ENCODE data around the gene TTC13.

The TTC13 gene

GRCh38 chr1:230860617-230861384, 117.9 kb downstream of the TTC13 start:
- H3K9ac ChIP-seq (ENCODE audit: low read length), result no peak overlapping the region
- peak overlapping the region; percentile 23 for H3K27ac ChIP-seq (ENCODE audit: low read depth, low read length)
- no peaks in the 10 kb centered on the region for H3K27me3 ChIP-seq (ENCODE audit: control insufficient read depth, insufficient read depth, low read length)
- H3K36me3 ChIP-seq (ENCODE audit: control insufficient read depth, insufficient read depth, low read length), result no peaks in the 10 kb centered on the region
- H3K4me1 ChIP-seq (ENCODE audit: control insufficient read depth, insufficient read depth, low read length), result peaks cover 32% of the 10 kb centered on the region
- no peak overlapping the region for H3K4me3 ChIP-seq (ENCODE audit: low read length)

GRCh38 chr1:230858918-230859729, 119.5 kb downstream of the TTC13 start:
- Histone ChIP-seq H3K4me3 (ENCODE audit: low read length) (no peak overlapping the region), H3K4me1 (ENCODE audit: control insufficient read depth, insufficient read depth, low read length) (peaks cover 20% of the 10 kb centered on the region), H3K9ac (ENCODE audit: low read length) (no peak overlapping the region), H3K27ac (ENCODE audit: low read depth, low read length) (no peak overlapping the region), H3K27me3 (ENCODE audit: control insufficient read depth, insufficient read depth, low read length) (no peaks in the 10 kb centered on the region), H3K36me3 (ENCODE audit: control insufficient read depth, insufficient read depth, low read length) (no peaks in the 10 kb centered on the region)

- no peaks in the 10 kb centered on the region for H3K36me3 ChIP-seq (ENCODE audit: control insufficient read depth, insufficient read depth, low read length)
- peak overlapping the region; percentile 50 for H3K27ac ChIP-seq (ENCODE audit: low read depth, low read length)
- H3K9ac ChIP-seq (ENCODE audit: low read length), result no peak overlapping the region
- peak overlapping the region; percentile 11 for H3K4me3 ChIP-seq (ENCODE audit: low read length)
- no peaks in the 10 kb centered on the region for H3K27me3 ChIP-seq (ENCODE audit: control insufficient read depth, insufficient read depth, low read length)
- H3K4me1 ChIP-seq (ENCODE audit: control insufficient read depth, insufficient read depth, low read length), result peaks cover 20% of the 10 kb centered on the region
Measured at GRCh38 chr1:230858236-230858820, 120.3 kb downstream of the TTC13 start.

- Histone ChIP-seq H3K4me1 (ENCODE audit: control insufficient read depth, insufficient read depth, low read length) (peaks cover 20% of the 10 kb centered on the region), H3K9ac (ENCODE audit: low read length) (no peak overlapping the region), H3K27ac (ENCODE audit: low read depth, low read length) (no peak overlapping the region), H3K4me3 (ENCODE audit: low read length) (no peak overlapping the region), H3K36me3 (ENCODE audit: control insufficient read depth, insufficient read depth, low read length) (peaks cover 4% of the 10 kb centered on the region), H3K27me3 (ENCODE audit: control insufficient read depth, insufficient read depth, low read length) (no peaks in the 10 kb centered on the region)
Measured at GRCh38 chr1:230857822-230858221, 120.8 kb downstream of the TTC13 start.

DNA sequence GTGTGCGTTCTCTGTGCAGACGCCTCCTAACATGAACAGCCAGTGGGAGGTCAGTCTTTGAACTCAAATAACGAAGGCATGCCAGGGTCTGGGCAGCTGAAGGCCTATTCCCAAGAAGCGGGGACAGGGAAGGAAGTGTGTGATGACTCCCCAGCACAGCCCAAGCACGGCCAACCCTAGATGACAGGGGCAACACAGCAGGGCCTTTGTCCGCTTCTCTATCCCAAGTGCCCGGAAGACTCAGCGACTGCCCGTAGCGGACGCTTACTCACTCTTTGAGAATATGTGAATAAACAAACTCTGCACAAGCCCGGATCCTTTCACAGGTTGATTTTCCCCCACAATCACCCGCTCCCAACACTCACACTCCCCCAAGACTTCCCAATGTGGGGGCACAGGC, 121.6 kb downstream of the TTC13 start:
- H3K4me1 ChIP-seq (ENCODE audit: control insufficient read depth, insufficient read depth, low read length), result peaks cover 20% of the 10 kb centered on the region
- H3K4me3 ChIP-seq (ENCODE audit: low read length), result no peak overlapping the region
- H3K36me3 ChIP-seq (ENCODE audit: control insufficient read depth, insufficient read depth, low read length), result peaks cover 4% of the 10 kb centered on the region
- H3K27ac ChIP-seq (ENCODE audit: low read depth, low read length), result peak overlapping the region; percentile 56
- H3K9ac ChIP-seq (ENCODE audit: low read length), result no peak overlapping the region
- no peaks in the 10 kb centered on the region for H3K27me3 ChIP-seq (ENCODE audit: control insufficient read depth, insufficient read depth, low read length)

All from rectal smooth muscle tissue (tissue), 1 donor.